SK-N-MC (cell line): ENCODE measurements around the gene FEZF1.

Experiments used
- EZH2 ChIP-seq: fragments of 200-600 bp; sonication (generic); IDR thresholded peaks from one replicate; pipeline ENCODE4 v1.6.1; 2017; ENCODE audit warnings: antibody characterized with exemption
- FOXP2 ChIP-seq: optimal IDR thresholded peaks from 2 replicates; pipeline ENCODE3; 2011; ENCODE audit warnings: mild to moderate bottlenecking, moderate library complexity; ENCODE audit not compliant: insufficient read depth; ENCODE audit errors: extremely low read length, control extremely low read depth
- POLR2AphosphoS5 ChIP-seq: IDR thresholded peaks from 2 replicates; pipeline ENCODE4 v1.6.1; 2012; ENCODE audit warnings: mild to moderate bottlenecking, low read depth, low read length, borderline replicate concordance

GRCh38 chr7:122311050-122311700 lies 6.6 kb upstream of the FEZF1 start:
- no peak for TF ChIP-seq EZH2
- TF ChIP-seq POLR2AphosphoS5: no peak
- no peak for TF ChIP-seq FOXP2
